ENCODE measurements around the gene PEX6.
"Not testable (repeated sequence)": the region's sequence is repeated elsewhere in the genome, so short reads cannot be mapped to it uniquely, and the experiment has no call there.

The PEX6 gene

GRCh38 chr6:42978839-42979522, at the start of gene PEX6:
PEX6 (minus strand) TSS chr6:42979181; CDS start chr6:42979150, 31 bp downstream.
- DNase-seq (ENCODE audit: low spot score): peak; percentile 58

GRCh38 chr6:43026365-43026764, 47.4 kb upstream of the PEX6 start:
- DNase-seq (ENCODE audit: low spot score): no peak

DNA sequence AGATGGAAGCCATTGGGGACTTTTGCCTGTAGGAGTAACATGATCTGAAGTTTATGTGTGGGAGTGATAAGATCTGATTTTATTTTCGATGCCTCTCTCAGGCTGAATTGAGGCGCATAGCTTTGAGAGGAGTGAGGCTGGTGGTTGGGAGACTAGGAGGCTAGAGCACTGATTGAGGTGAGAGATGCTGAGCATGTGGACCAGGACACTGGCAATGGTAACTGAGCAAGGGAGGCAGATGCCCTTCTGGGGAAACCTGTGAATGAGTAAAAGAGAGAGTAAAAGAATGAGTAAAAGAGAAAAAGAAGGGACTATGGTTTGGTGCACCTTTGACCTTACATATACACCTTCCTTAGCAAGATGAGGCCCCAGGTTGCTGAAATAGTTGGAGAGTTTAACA, 45.5 kb upstream of the PEX6 start:
- no peak for DNase-seq (ENCODE audit: low spot score)

GRCh38 chr6:43021270-43022047, 42.5 kb upstream of the PEX6 start, which contains the start of gene RRP36:
RRP36 (plus strand) TSS chr6:43021623; CDS start chr6:43021655, 32 bp downstream.
- peak; percentile 79 for DNase-seq (ENCODE audit: low spot score)

GRCh38 chr6:43020847-43021246, 41.9 kb upstream of the PEX6 start:
- no peak for DNase-seq (ENCODE audit: low spot score)

DNA sequence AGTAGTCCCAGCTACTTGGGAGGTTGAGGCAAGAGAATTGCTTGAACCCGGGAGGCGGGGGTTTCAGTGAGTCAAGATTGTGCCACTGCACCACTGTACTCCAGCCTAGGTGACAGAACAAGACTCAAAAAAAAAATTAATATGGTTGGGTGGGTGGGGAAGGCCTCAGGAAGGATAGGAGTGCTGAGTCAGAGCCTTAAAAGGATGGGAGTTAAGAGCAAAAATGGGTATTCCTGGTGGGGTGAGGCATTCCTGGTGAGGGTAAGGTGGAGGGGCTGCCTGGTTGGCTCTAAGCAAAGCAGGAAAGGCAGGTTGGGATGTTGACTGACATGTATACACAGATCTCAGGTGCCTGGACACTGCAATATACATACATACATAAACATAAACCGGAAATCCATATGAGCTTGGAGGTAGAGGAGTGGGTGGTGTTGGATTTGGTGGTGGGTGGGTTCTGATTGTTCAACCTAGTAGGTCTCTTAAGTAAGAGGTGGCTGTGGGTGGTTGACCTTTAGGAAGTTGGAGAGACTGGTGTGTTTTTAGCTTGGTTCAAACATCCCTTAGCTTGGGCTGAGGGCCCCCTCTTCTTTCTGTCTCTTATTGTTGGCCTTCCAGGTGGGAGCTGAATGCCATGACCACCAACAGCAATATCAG, 41.2 kb upstream of the PEX6 start:
- DNase-seq (ENCODE audit: low spot score): no peak

DNA sequence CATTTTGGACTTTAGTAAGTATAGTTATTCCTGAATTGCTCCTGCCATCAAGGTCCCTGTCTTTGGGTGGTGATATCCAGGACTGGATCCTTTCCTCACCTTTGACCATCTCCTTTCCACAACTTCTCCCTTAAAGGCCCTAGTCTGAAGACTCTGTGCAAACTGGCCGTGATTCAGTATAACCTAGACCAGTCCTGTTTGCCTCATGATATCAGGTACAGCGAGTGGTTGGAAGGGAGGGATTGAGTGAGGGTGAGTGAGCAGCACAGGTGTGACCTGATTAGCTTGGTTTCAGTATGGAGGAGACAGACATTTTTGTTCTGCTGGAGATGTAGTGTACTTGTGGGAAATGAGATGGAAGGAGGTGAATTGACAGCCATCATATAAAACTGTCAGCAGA, 40.2 kb upstream of the PEX6 start:
- DNase-seq (ENCODE audit: low spot score): no peak

DNA sequence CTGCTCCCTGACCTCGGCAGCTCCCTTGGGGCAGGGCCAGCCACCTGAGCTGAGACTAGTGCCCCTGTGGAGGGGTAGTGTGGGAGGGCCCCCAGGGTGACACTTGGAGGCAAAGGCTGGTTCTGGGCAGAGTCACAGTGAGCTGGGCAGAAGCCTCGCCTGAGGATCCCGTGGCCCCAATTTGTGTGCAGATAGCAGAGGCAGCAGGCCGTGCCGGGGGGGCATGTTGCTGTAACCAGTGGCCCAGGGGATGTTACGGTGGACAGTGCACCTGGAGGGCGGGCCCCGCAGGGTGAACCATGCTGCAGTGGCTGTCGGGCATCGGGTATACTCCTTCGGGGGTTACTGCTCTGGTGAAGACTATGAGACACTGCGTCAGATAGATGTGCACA, 38.0 kb upstream of the PEX6 start:
- no peak for DNase-seq (ENCODE audit: low spot score)

DNA sequence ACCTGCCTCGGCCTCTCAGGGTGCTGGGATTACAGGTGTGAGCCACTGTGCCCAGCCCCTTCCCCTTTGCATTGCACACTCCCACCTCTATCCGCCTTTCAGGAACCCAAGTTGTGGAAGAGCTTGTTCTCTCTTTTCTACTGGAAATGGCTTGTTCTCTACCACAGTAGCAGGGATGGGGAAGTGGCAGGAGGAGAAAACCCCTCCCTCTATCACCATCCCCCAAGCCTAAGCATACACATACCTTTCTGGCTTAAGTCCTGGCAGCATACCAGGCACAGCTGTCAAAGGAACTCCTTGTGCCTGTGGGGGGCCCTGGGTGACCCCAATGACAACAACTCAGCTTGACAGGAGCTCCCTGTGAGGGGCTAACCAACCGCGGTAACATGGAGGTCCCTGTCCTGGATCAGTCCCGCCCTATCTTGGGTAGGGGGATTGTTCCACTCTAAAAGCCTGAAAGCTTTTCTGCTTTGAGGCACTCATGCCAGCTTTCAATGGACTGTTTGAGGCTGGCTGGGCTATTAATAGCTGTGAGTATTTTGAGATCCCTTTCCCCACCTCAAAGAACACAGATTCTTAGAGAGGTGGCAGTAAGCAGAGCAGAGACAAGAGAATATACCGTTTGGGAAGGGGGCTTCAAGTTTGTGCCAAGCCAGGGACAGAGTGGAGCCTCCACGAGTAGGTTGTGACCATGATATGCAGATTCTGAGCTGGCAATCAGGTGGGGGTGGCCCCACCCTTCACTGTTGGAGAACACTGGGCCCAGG, 37.4 kb upstream of the PEX6 start:
- DNase-seq (ENCODE audit: low spot score): no peak

GRCh38 chr6:43014434-43014909, 35.5 kb upstream of the PEX6 start:
- peak; percentile 19 for DNase-seq (ENCODE audit: low spot score)

DNA sequence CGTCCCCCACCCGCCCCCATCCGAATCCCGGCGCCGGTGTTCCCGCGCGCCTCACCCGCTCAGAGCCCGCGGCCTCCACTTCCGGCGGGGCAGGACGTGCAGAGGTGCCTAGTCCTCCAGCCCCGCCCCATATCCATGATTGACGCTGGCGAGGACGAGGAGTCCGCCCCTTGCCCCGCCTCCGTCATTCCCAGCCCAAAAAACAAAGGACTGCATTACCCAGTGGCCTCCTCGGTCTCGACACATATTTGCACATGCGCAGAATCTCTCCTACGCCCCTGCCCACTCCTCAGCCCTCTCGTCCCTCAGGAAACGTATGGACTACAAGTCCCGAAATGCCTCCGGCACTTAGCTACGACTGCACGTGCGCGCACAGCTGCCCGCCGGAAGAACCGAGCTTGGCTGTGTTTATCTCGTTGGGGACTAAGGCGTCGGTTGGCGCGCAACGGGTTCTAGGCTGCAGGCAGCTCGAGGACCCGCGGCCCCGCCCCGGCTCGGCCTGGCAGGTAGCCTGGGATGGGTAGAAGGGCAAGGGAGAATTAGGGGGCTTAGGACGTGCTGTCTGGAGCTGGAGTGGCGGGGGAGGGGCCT, 35.0 kb upstream of the PEX6 start, which contains the start of the genes KLHDC3 and MEA1:
KLHDC3 (plus strand) TSS at position 407 of the 591 bp plus-strand sequence. CDS start 2,944 bp downstream, outside the sequence.
MEA1 (minus strand) TSS at position 104 of the 591 bp plus-strand sequence. CDS start 133 bp downstream, outside the sequence.
- peak; percentile 99 for DNase-seq (ENCODE audit: low spot score)

DNA sequence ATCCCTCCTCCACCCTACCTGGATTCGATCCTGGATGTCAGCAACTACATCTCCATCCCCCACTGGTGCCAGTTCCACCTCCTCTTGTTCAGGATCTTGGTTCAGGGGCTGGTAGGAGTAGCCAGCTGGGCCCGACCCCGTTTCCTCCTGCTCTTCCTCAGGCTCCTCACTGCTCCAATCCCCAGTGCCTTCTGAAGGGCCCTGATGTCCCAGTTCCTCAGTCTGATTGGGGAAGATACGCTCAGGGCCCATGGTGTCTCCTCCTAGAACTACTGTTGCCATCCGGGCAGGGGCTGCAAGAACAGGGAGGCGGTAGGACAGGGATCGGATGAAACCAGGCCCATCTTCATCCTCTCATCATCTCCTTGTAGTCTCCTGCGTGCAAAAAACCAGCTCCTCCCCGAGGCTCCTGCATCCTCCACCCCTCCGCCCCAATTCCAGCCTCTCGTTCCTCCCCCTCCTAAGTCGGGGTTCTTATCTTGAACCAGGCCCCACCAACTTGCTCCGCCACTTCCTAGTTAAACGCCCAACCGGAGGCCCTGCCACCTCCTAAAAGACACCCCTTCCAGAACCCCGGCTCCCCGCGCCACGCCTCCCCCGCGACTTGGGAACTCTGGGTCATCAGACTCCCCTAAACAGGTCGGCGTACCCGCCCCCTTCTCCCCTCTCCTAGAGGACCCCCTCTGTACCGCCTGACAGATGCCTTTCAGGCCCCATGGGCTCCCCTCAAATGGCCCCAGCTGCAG, 34.3 kb upstream of the PEX6 start:
- no peak for DNase-seq (ENCODE audit: low spot score)

DNA sequence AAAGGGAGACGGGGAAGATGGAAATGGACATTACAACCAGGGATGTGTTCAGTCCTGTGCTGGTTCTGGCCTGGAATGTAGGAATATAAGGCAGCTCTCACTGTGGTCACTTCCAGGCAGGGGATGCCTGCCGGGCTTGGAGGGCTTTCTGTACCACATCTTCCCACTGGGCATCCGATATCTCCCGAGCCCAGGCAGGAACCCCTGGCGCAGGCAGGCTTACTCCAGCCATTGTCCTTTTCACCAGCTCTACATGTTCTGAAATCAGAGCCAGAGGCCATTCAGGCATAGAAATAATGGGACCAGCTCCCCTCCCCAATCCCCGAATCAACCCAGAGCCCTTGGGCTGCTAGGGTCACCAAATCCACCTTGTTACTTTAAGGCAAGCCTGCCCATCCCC, 33.4 kb upstream of the PEX6 start:
- no peak for DNase-seq (ENCODE audit: low spot score)

- DNase-seq (ENCODE audit: low spot score): no peak
Observed at GRCh38 chr6:43011207-43011606, 32.2 kb upstream of the PEX6 start.

DNA sequence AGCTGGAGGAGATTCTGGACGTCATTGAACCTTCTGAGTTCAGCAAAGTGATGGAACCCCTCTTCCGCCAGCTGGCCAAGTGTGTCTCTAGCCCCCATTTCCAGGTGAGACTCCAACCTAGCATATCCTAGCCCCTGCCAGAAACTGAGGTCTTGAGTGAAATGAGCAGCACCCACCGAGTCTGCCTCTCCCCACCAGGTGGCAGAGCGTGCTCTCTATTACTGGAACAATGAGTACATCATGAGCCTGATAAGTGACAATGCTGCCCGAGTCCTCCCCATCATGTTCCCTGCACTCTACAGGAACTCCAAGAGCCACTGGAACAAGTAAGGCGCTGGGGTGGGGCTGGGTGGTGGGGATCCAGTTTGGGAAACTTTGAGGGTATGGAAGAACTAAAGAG, 30.1 kb upstream of the PEX6 start:
- no peak for DNase-seq (ENCODE audit: low spot score)

DNA sequence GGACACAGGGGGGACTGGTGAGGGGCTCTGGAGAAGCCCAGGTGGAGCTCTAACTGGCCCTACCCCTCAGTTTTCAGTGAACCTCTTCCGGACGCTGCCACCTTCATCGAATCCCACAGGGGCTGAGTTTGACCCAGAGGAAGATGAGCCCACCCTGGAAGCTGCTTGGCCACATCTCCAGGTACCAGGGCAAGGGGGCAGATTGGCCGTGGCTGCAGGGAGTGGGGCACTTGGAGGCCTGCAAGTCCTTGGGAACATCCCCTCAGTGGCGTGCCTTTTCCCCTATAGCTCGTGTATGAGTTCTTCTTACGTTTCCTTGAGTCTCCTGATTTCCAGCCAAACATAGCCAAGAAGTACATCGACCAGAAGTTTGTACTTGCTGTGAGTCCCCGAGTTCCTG, 28.1 kb upstream of the PEX6 start:
- no peak for DNase-seq (ENCODE audit: low spot score)

GRCh38 chr6:43006251-43006650, 27.3 kb upstream of the PEX6 start:
- DNase-seq (ENCODE audit: low spot score): no peak

GRCh38 chr6:43005844-43006243, 26.9 kb upstream of the PEX6 start:
- no peak for DNase-seq (ENCODE audit: low spot score)

- no peak for DNase-seq (ENCODE audit: low spot score)
Observed at GRCh38 chr6:43001843-43002242, 22.9 kb upstream of the PEX6 start.

DNA sequence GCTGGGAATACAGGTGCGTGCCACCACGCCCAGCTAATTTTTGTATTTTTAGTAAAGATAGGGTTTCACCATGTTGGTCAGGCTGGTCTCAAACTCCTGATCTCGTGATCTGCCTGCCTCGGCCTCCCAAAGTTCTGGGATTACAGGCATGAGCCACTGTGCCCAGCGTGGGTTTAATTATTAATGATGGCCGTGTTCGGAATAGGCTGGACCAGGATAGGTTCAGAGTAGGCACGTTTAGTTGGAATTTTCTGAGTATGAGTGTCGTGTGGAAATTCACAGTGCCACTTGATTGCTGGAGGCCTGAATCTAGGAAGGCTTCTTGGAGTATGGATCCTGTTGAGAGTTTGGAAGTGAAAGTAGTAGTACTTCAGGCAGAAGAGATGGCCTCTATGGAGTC, 19.2 kb upstream of the PEX6 start:
- not testable (repeated sequence) for DNase-seq (ENCODE audit: low spot score)

DNA sequence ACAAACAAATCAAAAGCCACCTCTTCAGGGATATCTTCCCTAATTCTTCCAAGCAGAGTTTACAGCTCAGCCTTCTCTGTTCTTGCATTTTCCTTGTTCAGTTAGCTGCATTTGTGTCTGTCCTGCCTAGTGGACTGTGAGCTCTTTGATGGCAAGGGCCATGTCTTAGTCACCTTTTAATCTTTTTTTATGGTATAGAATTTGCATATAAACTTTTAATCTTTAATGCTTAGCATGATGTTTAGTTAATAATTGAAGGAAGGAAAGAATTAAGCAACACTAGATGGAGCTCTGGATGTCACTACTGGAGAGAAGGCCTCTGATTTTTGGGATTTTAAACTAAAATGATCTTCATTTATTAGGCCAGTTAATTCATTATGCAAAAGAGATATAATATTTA, 17.5 kb upstream of the PEX6 start:
- peak; percentile 26 for DNase-seq (ENCODE audit: low spot score)
